Mucosa of gallbladder (tissue), 1 donor: ENCODE results near the gene SCN5A. TPM values are rescaled to one million over a fixed set of nuclear protein-coding genes. Genes with fewer than 3 reads are reported as not detected.

Experiments
- DNase-seq: peaks from one replicate; pipeline ENCODE4 v3.0.0-alpha.2; 2020; ENCODE audit warnings: low spot score
- total RNA-seq: library from RNA; stranded (reverse); gene quantifications from one replicate; pipeline ENCODE4 v1.2.1, GENCODE V29; 2021
- donor health status: DM: no; HTN: no; CAD: no.

The SCN5A gene
- total RNA-seq, 1 donor from 2014 or later = 0.20 TPM

GRCh38 chr3:38560996-38561717 lies 88.3 kb downstream of the SCN5A start:
- no peak for DNase-seq

- no peak for DNase-seq
These were observed 89.2 kb downstream of the SCN5A start for GRCh38 chr3:38560284-38560683.

GRCh38 chr3:38558864-38559263 lies 90.6 kb downstream of the SCN5A start:
- DNase-seq = no peak

DNA sequence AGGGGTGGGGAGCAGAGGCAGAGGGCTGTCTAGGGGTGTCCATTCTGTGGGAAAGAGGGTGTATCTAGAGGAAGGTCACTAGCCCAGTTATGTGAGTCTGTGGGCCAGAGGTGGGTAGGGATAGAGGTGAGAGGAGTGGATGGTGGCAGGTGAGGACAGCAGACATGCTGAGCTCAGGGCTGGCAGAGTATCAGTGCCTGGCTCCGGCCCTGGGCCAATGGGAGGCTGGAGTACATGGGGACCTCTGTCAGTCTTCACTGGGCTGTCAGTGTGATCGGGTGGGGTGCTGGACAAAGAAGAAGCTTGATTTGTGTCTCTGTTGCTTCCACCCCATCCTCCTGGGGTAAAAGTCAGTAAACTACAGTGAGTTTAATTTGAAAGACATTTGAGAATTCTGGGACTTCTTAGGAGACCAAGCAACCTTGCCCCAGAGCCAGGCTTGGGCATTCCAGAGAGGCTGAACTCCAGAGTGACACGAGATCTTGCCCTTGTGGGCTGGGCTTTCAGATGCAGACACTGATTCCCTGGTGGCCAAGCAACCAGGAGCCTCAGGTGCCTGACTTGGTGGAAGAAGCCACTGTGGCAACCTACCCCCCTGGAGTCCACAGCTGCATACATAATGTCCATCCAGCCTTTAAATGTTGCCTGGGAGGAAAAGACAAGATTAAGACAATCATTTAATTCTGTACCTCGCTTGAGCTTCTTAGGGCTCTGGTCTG lies 92.7 kb downstream of the SCN5A start:
- no peak for DNase-seq

DNA sequence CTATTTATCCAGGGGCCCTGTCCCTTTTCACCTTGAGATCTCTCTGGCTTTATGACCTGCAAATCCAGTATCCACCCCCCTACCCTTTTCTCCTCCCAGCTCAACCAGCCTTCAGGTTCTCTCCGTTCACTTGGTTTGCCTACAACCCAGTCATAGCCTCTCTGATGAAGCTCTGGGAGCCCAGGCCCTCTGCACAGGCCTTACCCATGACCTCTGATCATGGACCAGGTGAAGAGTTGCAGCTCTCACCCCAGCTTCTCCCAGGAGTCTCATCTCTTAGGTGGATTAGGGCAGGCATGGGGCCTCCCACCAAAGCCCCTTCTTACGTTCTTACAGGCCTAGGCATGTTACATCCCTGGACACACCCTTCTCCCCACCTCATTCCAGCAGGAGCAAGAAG lies 93.6 kb downstream of the SCN5A start:
- DNase-seq = no peak

- DNase-seq = no peak
These were observed 94.2 kb downstream of the SCN5A start for GRCh38 chr3:38555149-38555840.

DNA sequence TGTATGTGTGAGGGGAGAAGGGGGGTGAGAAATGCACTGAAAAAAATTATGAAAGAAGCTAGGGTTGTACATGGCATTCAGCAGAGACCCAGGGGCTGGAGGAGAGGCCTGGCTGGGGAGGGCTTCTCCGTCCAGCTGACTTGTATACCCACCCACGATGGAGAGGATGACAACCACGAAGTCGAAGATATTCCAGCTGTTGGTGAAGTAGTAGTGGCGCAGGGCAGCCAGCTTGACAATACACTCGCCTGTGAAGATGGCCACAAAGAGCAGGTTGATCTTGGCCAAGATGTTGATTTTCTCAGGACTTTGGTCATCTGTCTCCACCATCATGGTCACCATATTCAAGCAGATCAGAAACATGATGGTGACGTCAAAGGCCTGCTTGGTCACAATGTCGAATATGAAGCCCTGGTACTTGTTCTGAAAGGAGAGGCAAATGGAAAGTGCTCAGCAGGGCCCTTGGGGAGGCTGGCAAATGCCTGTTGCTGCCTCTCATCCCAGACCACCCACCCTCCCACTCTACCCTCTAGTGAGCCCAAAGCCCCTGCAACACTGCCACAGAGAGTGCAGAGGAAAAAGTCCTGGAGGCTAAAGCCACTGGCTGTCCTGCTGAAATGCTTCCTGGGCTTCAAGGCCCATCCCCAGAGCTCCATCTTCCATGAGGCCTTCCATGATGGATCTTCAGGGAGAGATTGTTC lies 95.2 kb downstream of the SCN5A start:
- no peak for DNase-seq

DNA sequence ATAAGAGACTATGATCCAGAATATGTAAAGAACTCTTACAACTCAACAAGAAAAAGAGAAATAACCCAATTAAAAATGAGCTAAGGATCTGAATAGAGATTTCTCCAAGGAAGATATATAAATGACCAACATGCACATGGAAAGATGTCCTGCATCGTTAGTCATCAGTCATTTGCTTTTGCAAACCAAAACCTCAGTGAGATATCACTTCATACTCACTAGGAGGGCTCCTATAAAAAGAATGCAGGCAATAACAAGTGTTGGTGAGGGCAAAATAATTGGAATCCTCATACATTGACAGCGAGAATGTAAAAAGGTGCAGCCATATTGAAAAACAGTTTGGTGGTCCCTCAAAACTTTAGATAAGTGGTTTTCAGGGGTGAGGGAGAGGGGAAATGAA lies 96.4 kb downstream of the SCN5A start:
- no peak for DNase-seq

DNA sequence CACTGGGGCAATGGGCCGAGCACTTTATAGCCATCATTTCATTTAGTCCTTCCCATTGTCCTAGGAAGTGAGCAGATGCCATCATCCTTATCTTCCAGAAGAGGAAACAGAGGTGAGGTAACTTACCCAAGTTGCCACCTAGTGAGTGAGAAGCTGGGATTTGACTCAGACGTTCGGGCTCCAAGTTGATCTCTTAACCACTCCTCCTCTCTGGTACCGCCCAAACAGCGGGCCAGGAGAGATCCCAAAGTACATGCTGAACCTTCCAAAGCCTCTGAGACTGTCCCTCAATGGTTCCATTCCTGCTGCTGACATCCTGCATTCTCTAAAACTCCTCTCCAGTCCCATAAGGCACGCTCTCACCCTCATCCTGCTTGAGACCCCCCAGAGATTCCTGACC lies 97.1 kb downstream of the SCN5A start:
- no peak for DNase-seq

GRCh38 chr3:38551026-38551832 lies 98.3 kb downstream of the SCN5A start:
- DNase-seq = no peak

DNA sequence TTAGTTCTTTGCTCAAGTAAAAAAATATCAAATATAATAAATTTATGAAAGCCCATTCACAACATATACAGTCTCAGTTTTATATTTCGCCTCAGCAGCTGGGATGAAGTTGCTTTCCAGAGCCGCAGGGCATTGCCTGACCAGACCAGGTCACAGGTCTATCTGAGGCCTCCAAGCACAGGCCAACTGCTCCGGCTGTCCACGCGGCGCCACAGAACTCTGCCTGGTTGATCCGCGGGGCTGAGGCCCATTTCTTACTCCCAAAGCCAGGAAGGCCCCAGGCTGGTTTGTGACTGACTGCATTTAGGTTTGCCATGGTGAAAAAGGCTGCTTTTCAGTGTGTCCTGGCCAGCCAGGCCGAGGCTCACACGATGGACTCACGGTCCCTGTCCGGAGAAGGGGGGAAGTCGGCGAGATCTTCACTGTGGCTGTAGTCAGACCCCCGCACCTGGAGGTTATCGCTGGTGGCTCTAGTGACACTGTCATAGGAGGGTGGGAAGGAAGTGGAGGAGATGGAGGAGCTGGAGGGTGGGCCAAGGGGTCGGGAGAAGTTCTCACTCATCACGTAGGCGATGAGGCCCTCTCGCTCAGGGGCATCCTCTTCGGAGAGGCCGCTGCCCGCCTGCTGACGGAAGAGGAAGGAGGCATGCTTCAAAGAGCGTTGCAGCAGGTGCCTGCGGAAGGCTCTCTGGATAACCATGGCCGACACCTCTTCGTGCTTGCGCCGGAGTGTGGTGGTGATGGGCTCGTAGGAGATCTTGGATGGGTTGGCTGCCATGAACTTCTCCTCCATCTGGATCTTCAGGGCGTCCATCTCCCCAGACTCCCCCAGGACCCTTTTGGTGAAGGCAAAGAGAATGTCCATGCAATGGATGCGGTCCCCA lies 99.3 kb downstream of the SCN5A start:
- no peak for DNase-seq

GRCh38 chr3:38549486-38549885 lies 100.0 kb downstream of the SCN5A start:
- no peak for DNase-seq

DNA sequence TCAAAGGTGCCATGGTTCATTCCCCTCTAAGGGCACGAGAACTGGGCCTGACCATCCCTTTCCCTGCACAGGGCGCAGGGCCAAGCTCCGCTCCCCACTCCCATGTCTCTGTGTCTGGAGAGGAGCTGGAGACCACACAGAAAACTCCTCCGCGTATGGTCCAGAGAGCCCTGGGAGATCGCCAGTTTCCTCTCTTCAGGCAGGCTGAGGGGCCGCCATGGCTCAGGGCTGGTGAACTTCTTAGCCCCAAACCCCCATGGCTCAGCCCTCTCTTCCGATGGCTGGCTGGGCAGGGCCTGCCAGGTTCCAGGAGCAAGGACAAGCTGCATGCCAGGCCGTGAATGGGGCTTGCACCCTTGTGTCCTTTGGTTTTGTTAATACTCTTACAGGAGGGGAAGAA lies 100.4 kb downstream of the SCN5A start:
- no peak for DNase-seq

DNA sequence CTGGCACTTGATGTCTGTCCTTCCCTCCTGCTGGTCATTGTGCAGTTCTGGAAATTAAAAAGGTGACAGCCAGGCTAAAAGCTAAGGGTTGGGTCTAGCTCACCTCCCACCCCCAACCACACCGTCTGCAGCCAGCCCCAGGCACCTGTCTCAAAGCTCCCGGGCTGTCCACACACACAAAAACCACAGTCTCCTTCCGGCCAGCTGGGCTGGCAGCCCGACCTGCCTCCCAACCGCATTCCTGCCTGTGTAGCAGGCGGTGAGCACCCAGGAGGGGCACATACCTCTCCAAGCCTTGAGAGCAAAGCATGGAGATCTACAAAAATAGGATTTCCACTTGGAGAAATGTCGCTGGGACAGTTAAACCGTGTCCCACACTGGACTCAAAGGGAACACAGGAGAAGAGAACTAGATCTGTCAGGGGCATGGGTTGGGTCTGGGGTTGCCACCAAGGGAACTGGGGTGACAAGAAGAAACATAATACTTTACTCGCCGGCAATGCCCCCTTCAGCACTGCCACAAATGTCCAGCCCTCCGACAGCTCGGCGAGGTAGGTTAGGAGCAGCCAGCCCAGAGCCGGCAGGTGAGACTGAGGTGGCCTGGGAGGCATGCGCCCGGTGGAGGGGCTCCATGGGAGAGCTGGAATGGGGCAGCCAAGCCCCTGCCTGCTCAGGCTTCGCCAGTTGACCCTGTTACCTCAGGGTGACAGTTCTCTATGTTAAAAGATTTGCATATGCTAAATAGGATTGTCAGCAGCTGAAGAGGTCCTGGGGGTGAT lies 101.1 kb downstream of the SCN5A start:
- DNase-seq = no peak

- DNase-seq = no peak
These were observed 103.5 kb downstream of the SCN5A start for GRCh38 chr3:38545983-38546382.

DNA sequence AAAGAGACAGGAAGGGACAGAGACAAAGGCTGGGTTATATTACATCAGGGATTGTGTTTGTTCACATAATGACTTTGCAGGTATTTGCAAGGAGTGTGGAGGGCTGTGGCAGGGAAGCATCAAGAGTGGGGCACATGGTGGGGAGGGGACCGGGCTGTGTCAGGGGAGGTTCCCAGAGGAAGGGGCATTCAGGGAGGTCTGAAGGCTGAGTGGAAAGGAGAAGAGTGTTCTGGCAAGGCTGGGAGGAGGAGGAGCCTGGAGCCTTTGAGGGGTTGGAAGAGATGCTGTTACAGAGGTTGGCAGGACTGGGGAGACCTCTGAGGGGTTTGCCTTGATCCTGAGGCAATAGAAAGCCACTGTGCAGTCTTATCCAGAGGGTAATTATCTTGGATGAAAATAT lies 103.9 kb downstream of the SCN5A start:
- no peak for DNase-seq

DNA sequence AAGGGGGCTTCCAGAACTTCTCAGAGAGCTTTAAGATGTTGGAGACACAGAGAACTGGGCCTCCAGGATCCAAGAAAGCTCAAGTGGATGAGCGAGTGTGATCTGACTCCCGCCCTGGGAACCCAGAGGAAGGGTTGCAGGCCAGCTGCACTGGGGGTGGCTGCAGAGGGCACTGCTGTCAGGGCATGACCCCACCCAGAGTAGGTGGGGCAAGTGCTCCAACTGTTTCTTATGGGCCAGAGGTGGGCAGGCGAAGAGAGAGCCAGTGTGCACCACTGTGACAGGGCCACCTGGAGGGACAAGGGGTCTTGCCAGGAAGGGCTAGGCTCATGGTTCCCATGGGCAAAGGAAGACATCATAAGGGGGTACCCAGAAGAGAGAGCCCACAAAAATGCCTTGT lies 104.6 kb downstream of the SCN5A start:
- no peak for DNase-seq

- no peak for DNase-seq
These were observed 105.9 kb downstream of the SCN5A start for GRCh38 chr3:38543586-38543985.

- no peak for DNase-seq
These were observed 106.8 kb downstream of the SCN5A start for GRCh38 chr3:38542401-38543298.
